Heart right ventricle (tissue), 16 donors: Measurements from ENCODE around the gene ELAVL3. TPM values are rescaled to one million over a fixed set of nuclear protein-coding genes. Genes with fewer than 3 reads are reported as not detected.

Source experiments
- ATAC-seq, 8 donors: fragments of 200-7000 bp; cut with Tn5 transposase; one replicate each; pipeline ENCODE4 v1.9.1; 2020; ENCODE audit warnings: mild to moderate bottlenecking in 8 of 8, moderate library complexity in 8 of 8, moderate number of reproducible peaks in 1 of 8
- DNase-seq, 2 donors: peaks; one replicate each; pipeline ENCODE4 v3.0.0-alpha.2; 2020
- H3K27ac ChIP-seq, 10 donors: fragments of 200-600 bp; sonication (generic) in 2 of 10; one replicate each; pipeline versions ENCODE4 v1.5.0 to v1.8.0; 2020 to 2022; ENCODE audit warnings: mild to moderate bottlenecking in 3 of 10
- H3K27me3 ChIP-seq, 7 donors: fragments of 200-600 bp; one replicate each; pipeline ENCODE4 v1.8.0; 2021 to 2022; ENCODE audit warnings: mild to moderate bottlenecking in 2 of 7
- H3K36me3 ChIP-seq, 9 donors: fragments of 200-600 bp; sonication (generic) in 1 of 9; one replicate each; pipeline versions ENCODE4 v1.5.0 to v1.8.0; 2020 to 2022; ENCODE audit warnings: mild to moderate bottlenecking in 2 of 9
- H3K4me1 ChIP-seq, 9 donors: fragments of 200-600 bp; sonication (generic) in 1 of 9; one replicate each; pipeline versions ENCODE4 v1.5.0 to v1.8.0; 2020 to 2022; ENCODE audit warnings: mild to moderate bottlenecking in 4 of 9
- H3K4me3 ChIP-seq, 10 donors: fragments of 200-600 bp; sonication (generic) in 2 of 10; one replicate each; pipeline versions ENCODE4 v1.5.0 to v1.8.0; 2020 to 2022; ENCODE audit warnings: mild to moderate bottlenecking in 7 of 10, moderate library complexity in 2 of 10
- H3K9me3 ChIP-seq, 11 donors: fragments of 200-600 bp in 10 of 11; sonication (generic) in 2 of 11; one replicate each; pipeline versions ENCODE4 v1.5.0 to v1.8.0; 2013 to 2022; ENCODE audit warnings: mild to moderate bottlenecking in 2 of 11, control low read depth in 1 of 11, moderate library complexity in 1 of 11
- WGBS, 2 donors: extraction: QIAGEN DNeasy Blood & Tissue Kit; methylation state at CpG; one replicate each; pipeline ENCODE4 v1.1.7; 2013; ENCODE audit warnings: inconsistent platforms in 1 of 2; 5-methylcytosine and 5-hydroxymethylcytosine counted together
- intact Hi-C, 10 donors: fragments of 100-400 bp; cut with DNase I; formaldehyde crosslinking; loops; one replicate each; pipeline versions ENCODE4 v1.11.1 to v1.14.2; 2022
- polyA plus RNA-seq, 2 donors: library from polyadenylated mRNA; stranded (reverse); fragments of 200-250 nt; gene quantifications; one replicate each; pipeline ENCODE4 v1.2.3, GENCODE V29; 2013
- total RNA-seq, 10 donors: library from RNA; stranded (reverse); fragmentation: NEBNext Ultra II Directional in 3 of 10; extraction: Animal tissue kit (Norgen Biotek cat#: 25700) in 3 of 10; gene quantifications; one replicate each; pipeline versions ENCODE4 v1.2.1 to v1.2.4, GENCODE V29; 2021 to 2023
- TF ChIP-seq, protein P1 (sequence below), 9 donors: fragments of 200-600 bp; sonication (generic) in 2 of 9; IDR thresholded peaks; one replicate each; pipeline versions ENCODE4 v1.5.0 to v1.8.0; 2021 to 2022; ENCODE audit warnings: antibody characterized with exemption in 9 of 9, mild to moderate bottlenecking in 5 of 9, moderate library complexity in 1 of 9
- donor health status: Arrhythmogenic right ventricular cardiomyopathy.
- donor health status: ischemic (EF 13 %, LVEDD 7.1; RV severe dilation, severe dysfunction).
- donor health status: healthy with polysubstance abuse.
- donor health status: DM: no; HTN: yes; CAD: no.
- donor health status: DM: no; HTN: no; CAD: no.
- donor health status: ischemic (EF 25% LVEDD 6.9; RV normal size, moderate dysfunction).
- donor health status: ischemic (EF 25% LVEDD 5.7; RV mildly dilated, moderate dysfunction).
- donor health status: healthy.
- donor health status: DM: yes; HTN: yes; CAD: no.
- donor health status: Ischemic cardiomyopathy.
- donor health status: ischemic (EF 35%, LVEDD 5.7; RV mildly dilated, moderate dysfunction).
- donor health status: nonischemic (EF 11% LVEDD 7.7; RV severe dilation, severe dysfunction).
- donor health status: DM: yes; HTN: yes; CAD: no.
- donor health status: PGD.
- donor health status: ischemic (EF 29% LVEDD 5.4; RV normal size, mild dysfunction).
- donor health status: nonischemic (EF 23%, LVEDD 6.1; RV moderate dilation, normal function).

The ELAVL3 gene
- total and polyA plus RNA-seq, 12 donors: 0.07 to 0.44 (median 0.21) TPM; not detected in 3

DNA sequence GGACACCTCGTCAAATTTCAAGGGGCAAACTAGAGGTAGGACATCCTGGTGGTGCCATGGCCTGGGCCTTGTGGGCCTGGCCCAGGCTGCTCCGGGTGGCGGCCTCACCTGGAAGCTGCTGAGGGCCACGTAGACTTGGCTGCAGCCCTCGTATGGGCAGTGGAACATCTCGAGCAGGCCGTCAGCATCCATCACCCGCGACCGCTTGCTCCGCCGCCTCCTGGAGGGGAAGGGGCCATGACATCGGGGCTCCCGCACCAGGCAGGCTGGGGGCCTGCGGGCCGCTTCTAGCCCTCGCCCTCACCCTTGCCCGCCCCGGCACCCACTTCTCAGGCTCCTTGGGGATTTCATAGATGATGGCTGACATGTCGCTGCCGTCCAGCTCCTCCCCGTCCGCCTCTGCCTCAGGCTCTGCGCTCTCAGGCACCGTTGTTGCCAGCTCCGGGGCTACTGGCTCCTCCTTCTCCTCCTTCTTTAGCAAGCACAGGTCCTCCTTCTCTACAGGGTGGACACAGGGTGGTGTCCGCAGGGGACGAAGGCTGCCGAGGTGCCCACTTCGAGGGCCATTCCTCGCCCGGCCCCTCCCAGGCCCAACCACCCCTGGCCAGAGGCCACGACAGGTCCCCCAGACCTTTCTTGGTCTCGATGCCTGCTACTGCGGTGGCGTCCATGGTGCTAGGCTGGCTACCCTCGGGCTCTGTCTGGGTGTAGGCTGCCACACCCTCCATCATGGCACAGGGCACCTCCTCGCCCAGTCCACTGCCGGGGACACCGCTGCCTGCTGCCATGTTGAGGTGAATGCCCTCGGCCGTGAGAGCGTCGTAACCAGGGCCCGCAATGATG, 6.0 kb upstream of the ELAVL3 start:
- no peak overlapping the region for H3K27ac ChIP-seq
- 92% methylated on average over 44 to 45 of the region's 45 CpGs for WGBS, 2 donors
- TF ChIP-seq, protein P1, sequence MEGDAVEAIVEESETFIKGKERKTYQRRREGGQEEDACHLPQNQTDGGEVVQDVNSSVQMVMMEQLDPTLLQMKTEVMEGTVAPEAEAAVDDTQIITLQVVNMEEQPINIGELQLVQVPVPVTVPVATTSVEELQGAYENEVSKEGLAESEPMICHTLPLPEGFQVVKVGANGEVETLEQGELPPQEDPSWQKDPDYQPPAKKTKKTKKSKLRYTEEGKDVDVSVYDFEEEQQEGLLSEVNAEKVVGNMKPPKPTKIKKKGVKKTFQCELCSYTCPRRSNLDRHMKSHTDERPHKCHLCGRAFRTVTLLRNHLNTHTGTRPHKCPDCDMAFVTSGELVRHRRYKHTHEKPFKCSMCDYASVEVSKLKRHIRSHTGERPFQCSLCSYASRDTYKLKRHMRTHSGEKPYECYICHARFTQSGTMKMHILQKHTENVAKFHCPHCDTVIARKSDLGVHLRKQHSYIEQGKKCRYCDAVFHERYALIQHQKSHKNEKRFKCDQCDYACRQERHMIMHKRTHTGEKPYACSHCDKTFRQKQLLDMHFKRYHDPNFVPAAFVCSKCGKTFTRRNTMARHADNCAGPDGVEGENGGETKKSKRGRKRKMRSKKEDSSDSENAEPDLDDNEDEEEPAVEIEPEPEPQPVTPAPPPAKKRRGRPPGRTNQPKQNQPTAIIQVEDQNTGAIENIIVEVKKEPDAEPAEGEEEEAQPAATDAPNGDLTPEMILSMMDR (IDR thresholded peaks at IDR 0.05): no peak
- no peaks in the 10 kb centered on the region for H3K9me3 ChIP-seq
- H3K36me3 ChIP-seq: peaks cover 0 to 51% (median 4%) of the 10 kb centered on the region in 9 donors
- H3K4me1 ChIP-seq: peaks cover 7 to 17% (median 15%) of the 10 kb centered on the region in 9 donors
- H3K27me3 ChIP-seq: peaks cover 5 to 31% (median 20%) of the 10 kb centered on the region in 7 donors
- no peak overlapping the region for H3K4me3 ChIP-seq
- intact Hi-C loops: loop anchor here in 3 of 10 donors (10.0 kb wide), 1 partner anchor 192 kb away; the partner anchor contains the start of gene TSPAN16 (in 3 of the 3)
- DNase-seq: no peak
- ATAC-seq: no peak

DNA sequence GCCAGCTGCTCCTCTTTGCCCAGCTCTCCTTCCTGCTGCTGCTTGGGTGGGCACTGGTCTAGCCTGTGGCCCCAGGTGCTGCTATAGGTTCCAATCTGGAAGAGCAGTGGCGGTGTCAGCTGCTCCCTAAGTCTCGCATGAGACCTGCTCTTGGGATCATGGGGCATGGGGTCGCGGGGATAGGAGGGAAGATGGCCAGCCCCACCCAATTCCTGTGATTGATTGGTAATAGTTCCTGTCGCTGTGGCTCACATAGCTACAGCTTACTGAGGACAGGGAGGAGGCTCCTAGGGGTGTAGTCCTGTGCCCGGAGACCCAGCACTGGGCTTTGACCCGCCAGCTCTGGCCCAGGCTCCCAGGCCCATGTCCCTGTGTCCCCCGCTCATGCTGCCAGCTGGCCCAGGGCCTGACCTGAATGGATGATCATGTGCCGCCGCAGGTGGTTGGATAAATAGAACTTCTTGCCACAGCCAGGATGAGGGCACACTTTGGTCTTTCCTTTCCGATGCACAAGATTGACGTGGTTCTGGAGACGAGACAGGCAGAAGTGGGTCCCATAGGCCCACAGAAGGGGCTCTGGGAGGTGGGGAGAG, 4.5 kb upstream of the ELAVL3 start:
- WGBS, 2 donors: 92 to 95% methylated on average over 13 of the region's 13 CpGs
- H3K4me3 ChIP-seq: no peak overlapping the region
- DNase-seq (no peak), ATAC-seq (no peak)
- TF ChIP-seq, protein P1 (IDR thresholded peaks at IDR 0.05): no peak
- H3K36me3 ChIP-seq: peaks cover 0 to 37% (median 4%) of the 10 kb centered on the region in 9 donors
- peaks cover 5 to 47% (median 35%) of the 10 kb centered on the region in 7 donors for H3K27me3 ChIP-seq
- H3K4me1 ChIP-seq: peaks cover 7 to 30% (median 23%) of the 10 kb centered on the region in 9 donors
- intact Hi-C loops: loop anchor here in 3 of 10 donors (10.0 kb wide), 1 partner anchor 191 kb away; the partner anchor contains the start of gene TSPAN16 (in 3 of the 3)
- H3K27ac ChIP-seq: no peak overlapping the region
- no peaks in the 10 kb centered on the region for H3K9me3 ChIP-seq

DNA sequence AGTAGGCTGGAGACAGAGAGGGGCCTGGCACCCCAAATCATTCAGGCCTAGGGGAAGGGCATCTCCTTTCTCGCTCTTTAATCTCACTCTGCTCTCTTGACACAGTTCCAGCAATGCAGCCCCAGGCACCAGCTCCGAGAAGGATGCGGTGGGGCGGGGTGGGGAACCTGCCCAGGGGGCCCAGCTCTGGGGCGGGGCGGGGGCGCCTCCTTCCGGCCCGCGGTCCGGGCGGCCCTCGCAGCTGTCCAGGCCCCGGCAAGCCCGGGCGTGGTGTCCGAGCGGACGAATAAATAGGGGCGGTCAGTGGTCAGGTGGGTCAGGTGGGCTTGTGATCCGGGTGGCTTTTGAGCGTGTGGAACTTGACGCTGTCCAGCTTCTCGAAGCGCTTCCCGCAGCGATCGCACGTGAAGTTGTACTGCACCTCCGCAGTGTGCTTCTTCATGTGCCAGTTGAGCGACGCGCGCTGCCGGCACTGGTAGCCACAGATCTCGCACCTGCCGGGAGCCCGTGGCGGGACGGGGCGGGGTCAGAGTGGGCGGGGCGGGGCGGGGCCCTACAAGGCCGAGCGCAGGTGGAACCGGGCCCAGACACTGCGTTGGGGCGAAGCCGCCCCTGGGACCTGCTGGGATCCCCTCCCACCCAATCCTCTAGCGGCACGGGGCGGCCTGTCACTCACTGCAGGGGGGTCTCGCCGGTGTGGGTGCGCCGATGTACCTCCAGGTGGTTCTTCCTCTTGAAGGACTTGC, 2.7 kb upstream of the ELAVL3 start:
- no peaks in the 10 kb centered on the region for H3K9me3 ChIP-seq
- peaks cover 5 to 58% (median 52%) of the 10 kb centered on the region in 7 donors for H3K27me3 ChIP-seq
- TF ChIP-seq, protein P1 (IDR thresholded peaks at IDR 0.05): no peak
- intact Hi-C loops: loop anchor here in 7 of 10 donors (5.0 to 10.0 kb wide), 4 partner anchors 101 to 196 kb away; partner anchors contain the start of genes TSPAN16 (in 3 of the 7) and EPOR (in 1 of the 7)
- H3K4me3 ChIP-seq: no peak overlapping the region
- no peak for DNase-seq
- no peak for ATAC-seq
- H3K4me1 ChIP-seq: peaks cover 10 to 46% (median 35%) of the 10 kb centered on the region in 9 donors
- H3K27ac ChIP-seq: no peak overlapping the region
- H3K36me3 ChIP-seq: peaks cover 0 to 29% (median 4%) of the 10 kb centered on the region in 9 donors
- 69 to 72% methylated on average over 55 to 57 of the region's 57 CpGs for WGBS, 2 donors
